HCT116 (cell line): ENCODE data around the gene CTNNA2. TPM values are rescaled to one million over a fixed set of nuclear protein-coding genes. Genes with fewer than 3 reads are reported as not detected.

ENCODE experiments used
- ATAC-seq: fragments of 200-7000 bp; cut with Tn5 transposase; 2 replicates; pipeline ENCODE4 v1.9.1; 2020; ENCODE audit warnings: mild to moderate bottlenecking, moderate library complexity
- BruUV-seq: library from RNA; stranded (reverse); fragments of 400-500 nt; replicated peaks from 2 replicates; lab custom pipeline; 2021; lab: Mats Ljungman, UMichigan
- CTCF ChIA-PET: fragments of 300-600 bp; sonication (Branson Sonifier 250); formaldehyde crosslinking; loops from one replicate; lab custom pipeline; 2021; ENCODE audit warnings: antibody characterized with exemption; lab: Charles Lee
- POLR2A ChIA-PET: fragments of 300-600, 350-600 bp; sonication (Branson Sonifier 250); formaldehyde crosslinking; loops from one replicate; lab custom pipeline; 2021; ENCODE audit warnings: antibody characterized with exemption; lab: Charles Lee
- RAD21 ChIA-PET, 2 experiments: fragments of 300-600 bp; sonication (Branson Sonifier 250); formaldehyde crosslinking; loops; one replicate each; lab custom pipeline; 2023; ENCODE audit warnings: low total read pairs in 2 of 2; ENCODE audit not compliant: uncharacterized antibody in 2 of 2, unreplicated experiment in 2 of 2, low non-redundant PET in 1 of 2; lab: Charles Lee
- DNase-seq: peaks from one replicate; pipeline ENCODE4 v3.0.0-alpha.2; 2010; ENCODE audit warnings: low read depth, low spot score
- H2AFZ ChIP-seq: fragments of 200-600 bp; shearing (Covaris generic), sonication (generic); 2 replicates; pipeline ENCODE4 v1.6.1; 2017; ENCODE audit warnings: low read depth, mixed run types, mixed read lengths, antibody characterized with exemption, low read length; ENCODE audit not compliant: poor library complexity, severe bottlenecking
- H3K27ac ChIP-seq: 2 replicates; pipeline ENCODE4 v1.5.1; 2012; ENCODE audit warnings: low read depth, low read length
- H3K27me3 ChIP-seq: fragments of 200-600 bp; sonication (generic); 2 replicates; pipeline ENCODE4 v1.6.1; 2016; ENCODE audit warnings: mixed run types, low read length, mixed read lengths; ENCODE audit not compliant: insufficient read depth
- H3K36me3 ChIP-seq, 2 experiments: fragments of 200-500 bp in 1 of 2; fragments of 200-600 bp in 1 of 2; sonication (Bioruptor generic) in 1 of 2; sonication (generic) in 1 of 2; 2 replicates each; pipeline versions ENCODE4 v1.5.1 to v1.6.1; 2014 to 2016; ENCODE audit warnings: low read length in 2 of 2, inconsistent platforms in 1 of 2, mixed read lengths in 1 of 2, mixed run types in 1 of 2; ENCODE audit not compliant: insufficient read depth in 2 of 2, control insufficient read depth in 1 of 2
- H3K4me1 ChIP-seq, 2 experiments: fragments of 200-600 bp in 1 of 2; sonication (generic) in 1 of 2; 2 replicates each; pipeline versions ENCODE4 v1.5.1 to v1.6.1; 2012 to 2017; ENCODE audit warnings: low read length in 2 of 2, inconsistent platforms in 1 of 2, mild to moderate bottlenecking in 1 of 2, mixed read lengths in 1 of 2, mixed run types in 1 of 2, moderate library complexity in 1 of 2; ENCODE audit not compliant: insufficient read depth in 2 of 2, control insufficient read depth in 1 of 2
- H3K4me2 ChIP-seq: fragments of 200-600 bp; sonication (generic); 2 replicates; pipeline ENCODE4 v1.6.1; 2017; ENCODE audit warnings: mixed run types, low read length, mixed read lengths
- H3K4me3 ChIP-seq, 2 experiments: fragments of 200-600 bp in 1 of 2; sonication (generic) in 1 of 2; replicated peaks in 1 of 2; 2 replicates each; pipeline ENCODE4 v1.5.1; 2011 to 2016; ENCODE audit warnings: low read length in 2 of 2, control low read depth in 1 of 2, low read depth in 1 of 2, mild to moderate bottlenecking in 1 of 2, mixed read lengths in 1 of 2, mixed run types in 1 of 2
- H3K79me2 ChIP-seq: fragments of 200-600 bp; sonication (generic); 2 replicates; pipeline ENCODE4 v1.6.1; 2017; ENCODE audit warnings: mild to moderate bottlenecking, mixed run types, low read length, moderate library complexity, mixed read lengths; ENCODE audit not compliant: insufficient read depth
- H3K9ac ChIP-seq: fragments of 200-600 bp; sonication (generic); 2 replicates; pipeline ENCODE4 v1.6.1; 2016; ENCODE audit warnings: low read length, mixed read lengths
- H3K9me2 ChIP-seq: fragments of 200-600 bp; sonication (generic), shearing (Covaris generic); 2 replicates; pipeline ENCODE4 v1.6.1; 2017; ENCODE audit warnings: mixed run types, mild to moderate bottlenecking, moderate library complexity; ENCODE audit not compliant: insufficient read depth
- H3K9me3 ChIP-seq, 2 experiments: fragments of 200-500 bp in 1 of 2; fragments of 200-600 bp in 1 of 2; sonication (Bioruptor generic) in 1 of 2; sonication (generic) in 1 of 2; 2 replicates each; pipeline ENCODE4 v1.6.1; 2014 to 2017; ENCODE audit warnings: low read length in 2 of 2, mixed read lengths in 2 of 2, inconsistent platforms in 1 of 2, low read depth in 1 of 2, mild to moderate bottlenecking in 1 of 2, mixed run types in 1 of 2, moderate library complexity in 1 of 2; ENCODE audit not compliant: control insufficient read depth in 1 of 2, insufficient read depth in 1 of 2
- H4K20me1 ChIP-seq: fragments of 200-600 bp; sonication (generic), shearing (Covaris generic); 2 replicates; pipeline ENCODE4 v1.6.1; 2017; ENCODE audit warnings: mixed run types, mild to moderate bottlenecking, moderate library complexity; ENCODE audit not compliant: insufficient read depth
- CEBPB ChIP-seq: IDR thresholded peaks from 2 replicates; pipeline ENCODE4 v1.6.1; 2012; ENCODE audit warnings: low read depth
- CTCF ChIP-seq, 3 experiments: fragments of 200-600 bp in 1 of 3; sonication (generic) in 1 of 3; IDR thresholded peaks in 2 of 3; conservative IDR thresholded peaks in 1 of 3; 2 replicates each; pipeline ENCODE4 v1.5.1; 2012 to 2017; ENCODE audit warnings: low read depth in 2 of 3, low read length in 2 of 3, antibody characterized with exemption in 1 of 3, borderline replicate concordance in 1 of 3, control low read depth in 1 of 3, mild to moderate bottlenecking in 1 of 3, mixed read lengths in 1 of 3, mixed run types in 1 of 3, moderate library complexity in 1 of 3; ENCODE audit not compliant: insufficient read depth in 1 of 3
- EGR1 ChIP-seq: IDR thresholded peaks from 2 replicates; pipeline ENCODE4 v1.6.1; 2012; ENCODE audit warnings: low read depth
- ELF1 ChIP-seq: IDR thresholded peaks from 2 replicates; pipeline ENCODE4 v1.6.1; 2012; ENCODE audit warnings: low read depth, borderline replicate concordance
- EZH2 ChIP-seq: fragments of 200-600 bp; sonication (generic); IDR thresholded peaks from 2 replicates; pipeline ENCODE4 v1.6.1; 2017; ENCODE audit warnings: antibody characterized with exemption, mixed run types
- EZH2phosphoT487 ChIP-seq: fragments of 200-600 bp; IDR thresholded peaks from 2 replicates; pipeline ENCODE4 v1.6.1; 2018; ENCODE audit warnings: antibody characterized with exemption, borderline replicate concordance
- FOSL1 ChIP-seq: IDR thresholded peaks from 2 replicates; pipeline ENCODE4 v1.6.1; 2012; ENCODE audit warnings: low read depth
- JUND ChIP-seq: IDR thresholded peaks from 2 replicates; pipeline ENCODE4 v1.6.1; 2012
- MAX ChIP-seq: IDR thresholded peaks from 2 replicates; pipeline ENCODE4 v1.6.1; 2012
- POLR2A ChIP-seq: IDR thresholded peaks from 2 replicates; pipeline ENCODE4 v1.7.0; 2011; ENCODE audit warnings: borderline replicate concordance; ENCODE audit not compliant: insufficient read depth, insufficient read length; ENCODE audit errors: extremely low read depth
- POLR2AphosphoS5 ChIP-seq: IDR thresholded peaks from 2 replicates; pipeline ENCODE4 v1.6.1; 2011; ENCODE audit warnings: mild to moderate bottlenecking, low read depth, low read length, moderate library complexity
- RAD21 ChIP-seq: IDR thresholded peaks from 2 replicates; pipeline ENCODE4 v1.6.1; 2012; ENCODE audit warnings: low read depth, mild to moderate bottlenecking
- SIN3A ChIP-seq: IDR thresholded peaks from 2 replicates; pipeline ENCODE4 v1.6.1; 2012; ENCODE audit warnings: low read depth
- SP1 ChIP-seq: IDR thresholded peaks from 2 replicates; pipeline ENCODE4 v1.6.1; 2012; ENCODE audit warnings: low read depth
- SRF ChIP-seq: IDR thresholded peaks from 2 replicates; pipeline ENCODE4 v1.6.1; 2012; ENCODE audit warnings: low read depth
- TCF7L2 ChIP-seq: IDR thresholded peaks from 2 replicates; pipeline ENCODE4 v1.7.0; 2011; ENCODE audit warnings: borderline replicate concordance, inconsistent platforms; ENCODE audit not compliant: insufficient read depth, insufficient read length; ENCODE audit errors: extremely low read depth
- YY1 ChIP-seq: IDR thresholded peaks from 2 replicates; pipeline ENCODE4 v1.6.1; 2011; ENCODE audit warnings: low read length, low read depth, moderate library complexity, mild to moderate bottlenecking; ENCODE audit not compliant: insufficient replicate concordance; ENCODE audit errors: extremely low read depth
- ZBTB33 ChIP-seq: IDR thresholded peaks from 2 replicates; pipeline ENCODE4 v1.6.1; 2011; ENCODE audit warnings: mild to moderate bottlenecking, low read length, moderate library complexity; ENCODE audit not compliant: insufficient replicate concordance; ENCODE audit errors: extremely low read depth
- ZFX ChIP-seq: fragments of 450-650 bp; IDR thresholded peaks from 2 replicates; pipeline ENCODE4 v1.6.1; 2017
- intact Hi-C: fragments of 100-400 bp; cut with micrococcal nuclease; formaldehyde crosslinking; loops from 2 replicates; pipeline ENCODE4 v1.10.0; 2022
- total RNA-seq: library from RNA; stranded (reverse); gene quantifications from one replicate; pipeline ENCODE4 v1.2.1, GENCODE V29; 2021; ENCODE audit not compliant: unreplicated experiment
- TF ChIP-seq, protein P1 (sequence below): IDR thresholded peaks from 2 replicates; pipeline ENCODE4 v1.6.1; 2012

CTNNA2 gene
- total RNA-seq, 1 experiment from 2014 or later = not detected

GRCh38 chr2:80417737-80418136, 904.9 kb downstream of the CTNNA2 start:
- Histone ChIP-seq H3K36me3 (no peaks in the 10 kb centered on the region), H3K9me2 (no peaks in the 10 kb centered on the region), H3K4me2 (no peak overlapping the region), H3K9me3 (peaks cover 7 to 15% of the 10 kb centered on the region in 2 experiments; a peak in 2 of 4 replicates), H2AFZ (no peak overlapping the region), H3K79me2 (no peaks in the 10 kb centered on the region), H4K20me1 (no peaks in the 10 kb centered on the region), H3K9ac (no peak overlapping the region), H3K27me3 (no peaks in the 10 kb centered on the region), H3K27ac (no peak overlapping the region), H3K4me1 (no peaks in the 10 kb centered on the region), H3K4me3 (no peak overlapping the region)
- no TSS peak for BruUV-seq
- TF ChIP-seq CEBPB (no peak), SRF (no peak), EZH2 (no peak), ZBTB33 (no peak), EZH2phosphoT487 (no peak), RAD21 (no peak), MAX (no peak), TCF7L2 (no peak), YY1 (no peak), JUND (no peak), SP1 (no peak), ELF1 (no peak), CTCF (IDR thresholded peaks at IDR 0.05 in 2 of 3, conservative IDR thresholded peaks at IDR 0.05 in 1 of 3; ENCODE audit: borderline replicate concordance in 1 of 3, insufficient read depth in 1 of 3, low read depth in 2 of 3, low read length in 2 of 3) (no peak), POLR2AphosphoS5 (no peak), FOSL1 (no peak), EGR1 (no peak), ZFX (no peak), SIN3A (no peak), POLR2A (no peak)
- TF ChIP-seq, protein P1, sequence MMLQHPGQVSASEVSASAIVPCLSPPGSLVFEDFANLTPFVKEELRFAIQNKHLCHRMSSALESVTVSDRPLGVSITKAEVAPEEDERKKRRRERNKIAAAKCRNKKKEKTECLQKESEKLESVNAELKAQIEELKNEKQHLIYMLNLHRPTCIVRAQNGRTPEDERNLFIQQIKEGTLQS = no peak
- RAD21 ChIA-PET = no interaction called here
- ATAC-seq (no peak), DNase-seq (no peak)
- intact Hi-C loops = no loop called here
- POLR2A ChIA-PET = no interaction called here
- CTCF ChIA-PET = no interaction called here
